GM12878 (cell line): ENCODE measurements around the gene SNAI1. TPM values are rescaled to one million over a fixed set of nuclear protein-coding genes. Genes with fewer than 3 reads are reported as not detected.

Experiments used
- ATAC-seq: fragments of 200-7000 bp; cut with Tn5 transposase; 3 replicates; pipeline ENCODE4 v1.9.1; 2020; ENCODE audit warnings: mild to moderate bottlenecking, moderate library complexity
- BruUV-seq: library from RNA; stranded (reverse); fragments of 400-500 nt; replicated peaks from 2 replicates; lab custom pipeline; 2021; lab: Mats Ljungman, UMichigan
- CTCF ChIA-PET: fragments of 300-600 bp; sonication (Branson Sonifier 250); formaldehyde crosslinking; extraction: SDS; loops from one replicate; lab custom pipeline; 2021; ENCODE audit warnings: inconsistent platforms; lab: Yijun Ruan, JAX
- POLR2A ChIA-PET: fragments of 350-600 bp; formaldehyde crosslinking; extraction: SDS; loops from one replicate; lab custom pipeline; 2021; ENCODE audit warnings: inconsistent platforms; lab: Charles Lee
- RAD21 ChIA-PET: fragments of 300-600 bp; sonication (Branson Sonifier 250); formaldehyde crosslinking; loops from one replicate; lab custom pipeline; 2023; ENCODE audit warnings: antibody characterized with exemption; ENCODE audit not compliant: unreplicated experiment; lab: Charles Lee
- SMC1A ChIA-PET: fragments of 300-600 bp; sonication (Branson Sonifier 250); formaldehyde crosslinking; loops from one replicate; lab custom pipeline; 2023; ENCODE audit not compliant: unreplicated experiment, uncharacterized antibody; lab: Charles Lee
- DNase-seq: peaks from one replicate; pipeline ENCODE4 v3.0.0-alpha.2; 2011; ENCODE audit warnings: low read depth, low spot score
- FAIRE-seq: peaks from 3 replicates; lab custom pipeline; 2011; peaks lifted over from hg19 to GRCh38; lab: Jason Lieb, UNC
- H2AFZ ChIP-seq: 2 replicates; pipeline ENCODE4 v1.6.0; 2011; ENCODE audit warnings: low read depth, low read length, control low read depth; ENCODE audit not compliant: control insufficient read depth
- H3K27ac ChIP-seq: 2 replicates; pipeline ENCODE4 v1.5.1; 2011; ENCODE audit warnings: control low read depth; ENCODE audit not compliant: control insufficient read depth, insufficient read depth
- H3K27me3 ChIP-seq, 2 experiments: replicated peaks in 1 of 2; 2 replicates each; pipeline versions ENCODE4 v1.6.0 to v1.6.1; 2011; ENCODE audit warnings: low read length in 1 of 2; ENCODE audit not compliant: control insufficient read depth in 2 of 2, insufficient read depth in 2 of 2
- H3K36me3 ChIP-seq, 2 experiments: 2 replicates each; pipeline ENCODE4 v1.5.1; 2011; ENCODE audit warnings: low read length in 1 of 2; ENCODE audit not compliant: control insufficient read depth in 2 of 2, insufficient read depth in 2 of 2
- H3K4me1 ChIP-seq: 2 replicates; pipeline ENCODE4 v1.6.1; 2011; ENCODE audit warnings: mild to moderate bottlenecking, low read length, moderate library complexity, mixed read lengths; ENCODE audit not compliant: control insufficient read depth, insufficient read depth
- H3K4me2 ChIP-seq: 2 replicates; pipeline ENCODE4 v1.6.0; 2011; ENCODE audit warnings: control low read depth; ENCODE audit not compliant: control insufficient read depth, insufficient read depth
- H3K4me3 ChIP-seq: fragments of 200-600 bp; sonication (generic); 2 replicates; pipeline ENCODE4 v1.5.1; 2016
- H3K79me2 ChIP-seq: 2 replicates; pipeline ENCODE4 v1.6.0; 2011; ENCODE audit warnings: low read length; ENCODE audit not compliant: control insufficient read depth, insufficient read depth
- H3K9ac ChIP-seq: 2 replicates; pipeline ENCODE4 v1.8.0; 2011; ENCODE audit warnings: low read length, control low read depth, mixed read lengths; ENCODE audit not compliant: control insufficient read depth, insufficient read depth
- H3K9me3 ChIP-seq: replicated peaks from 3 replicates; pipeline ENCODE4 v1.5.1; 2011; ENCODE audit warnings: mild to moderate bottlenecking, low read length; ENCODE audit not compliant: control insufficient read depth, insufficient read depth
- H4K20me1 ChIP-seq: 2 replicates; pipeline ENCODE4 v1.6.0; 2011; ENCODE audit not compliant: control insufficient read depth, insufficient read depth
- ASH2L ChIP-seq: fragments of 300-600, 200-600 bp; sonication (generic); IDR thresholded peaks from 2 replicates; pipeline ENCODE4 v1.6.1; 2017; ENCODE audit warnings: low read depth, mild to moderate bottlenecking, borderline replicate concordance
- ATF7 ChIP-seq: fragments of 450-650 bp; IDR thresholded peaks from 2 replicates; pipeline ENCODE4 v1.6.1; 2016; ENCODE audit warnings: low read depth, mild to moderate bottlenecking
- BRCA1 ChIP-seq: IDR thresholded peaks from 2 replicates; pipeline ENCODE4 v1.6.1; 2011; ENCODE audit warnings: low read depth, low read length, improper control_type of control experiment
- CBX5 ChIP-seq: sonication (generic); IDR thresholded peaks from 2 replicates; pipeline ENCODE4 v1.6.1; 2016; ENCODE audit warnings: low read depth, moderate library complexity, mild to moderate bottlenecking, inconsistent platforms
- DPF2 ChIP-seq: fragments of 450-650 bp; IDR thresholded peaks from 2 replicates; pipeline ENCODE4 v1.6.1; 2017; ENCODE audit warnings: mild to moderate bottlenecking
- EP300 ChIP-seq, 2 experiments: fragments of 150-350 bp in 1 of 2; IDR thresholded peaks; 2 replicates each; pipeline ENCODE4 v1.6.1; 2011 to 2012; ENCODE audit warnings: low read depth in 2 of 2, low read length in 2 of 2, borderline replicate concordance in 1 of 2, improper control_type of control experiment in 1 of 2, inconsistent platforms in 1 of 2; ENCODE audit not compliant: control insufficient read depth in 1 of 2
- HDAC6 ChIP-seq: fragments of 200-600 bp; sonication (generic); IDR thresholded peaks from one replicate; pipeline ENCODE4 v1.8.0; 2017; ENCODE audit warnings: antibody characterized with exemption; ENCODE audit not compliant: unreplicated experiment
- IKZF1 ChIP-seq: fragments of 450-650 bp; conservative IDR thresholded peaks from 2 replicates; pipeline ENCODE4 v1.6.1; 2017; ENCODE audit warnings: antibody characterized with exemption, mild to moderate bottlenecking
- JUND ChIP-seq: IDR thresholded peaks from 2 replicates; pipeline ENCODE4 v1.6.1; 2012; ENCODE audit warnings: low read depth, mild to moderate bottlenecking, low read length, improper control_type of control experiment, moderate library complexity
- KAT2A ChIP-seq: conservative IDR thresholded peaks from 2 replicates; pipeline ENCODE4 v1.6.1; 2011; ENCODE audit warnings: low read depth, low read length; ENCODE audit not compliant: control insufficient read depth
- MEF2B ChIP-seq: fragments of 450-650 bp; IDR thresholded peaks from 2 replicates; pipeline ENCODE4 v1.6.1; 2018; ENCODE audit warnings: mild to moderate bottlenecking, moderate library complexity; ENCODE audit not compliant: partially characterized antibody, poor library complexity, severe bottlenecking
- MXI1 ChIP-seq: fragments of 150-350 bp; IDR thresholded peaks from 2 replicates; pipeline ENCODE4 v1.6.1; 2011; ENCODE audit warnings: low read depth, mild to moderate bottlenecking, inconsistent platforms, low read length, improper control_type of control experiment
- MYC ChIP-seq: IDR thresholded peaks from 2 replicates; pipeline ENCODE4 v1.6.1; 2011; ENCODE audit warnings: mild to moderate bottlenecking, low read length, moderate library complexity, inconsistent platforms; ENCODE audit not compliant: insufficient read depth, insufficient replicate concordance, insufficient read length, severe bottlenecking
- NR2C1 ChIP-seq: fragments of 450-650 bp; IDR thresholded peaks from 2 replicates; pipeline ENCODE4 v1.6.1; 2017; ENCODE audit warnings: antibody characterized with exemption, mild to moderate bottlenecking, moderate library complexity
- NR2F1 ChIP-seq: fragments of 450-650 bp; conservative IDR thresholded peaks from 2 replicates; pipeline ENCODE4 v1.6.1; 2017; ENCODE audit warnings: mild to moderate bottlenecking
- POU2F2 ChIP-seq: IDR thresholded peaks from 3 replicates; pipeline ENCODE4 v1.6.1; 2011; ENCODE audit warnings: low read depth, mild to moderate bottlenecking, low read length, borderline replicate concordance
- SREBF1 ChIP-seq: IDR thresholded peaks from 2 replicates; pipeline ENCODE4 v1.6.1; 2012; ENCODE audit warnings: mild to moderate bottlenecking, low read length
- TAF1 ChIP-seq: IDR thresholded peaks from 2 replicates; pipeline ENCODE4 v1.6.1; 2011; ENCODE audit warnings: mild to moderate bottlenecking, low read depth, low read length, borderline replicate concordance
- ZNF24 ChIP-seq: fragments of 450-650 bp; IDR thresholded peaks from 2 replicates; pipeline ENCODE4 v1.6.1; 2017; ENCODE audit warnings: antibody characterized with exemption, mild to moderate bottlenecking
- WGBS: methylation state at CpG from one replicate; pipeline ENCODE4 v1.1.6; 2016; ENCODE audit warnings: low lambda C conversion rate; ENCODE audit not compliant: insufficient replicate concordance, insufficient coverage; ENCODE audit errors: missing lambda C conversion rate; 5-methylcytosine and 5-hydroxymethylcytosine counted together
- in situ Hi-C: fragments of 300-500 bp; cut with MboI; formaldehyde crosslinking; loops from 9 replicates; pipeline ENCODE4 v1.14.3; 2018; ENCODE audit warnings: mixed read lengths
- intact Hi-C: fragments of 100-400 bp; cut with micrococcal nuclease; formaldehyde crosslinking; loops from one replicate; pipeline ENCODE4 v1.14.2; 2022; ENCODE audit not compliant: unreplicated experiment
- polyA plus RNA-seq, 11 experiments: library from polyadenylated mRNA; depleted of rRNA in 4 of 11; unstranded in 6 of 11; stranded (reverse) in 5 of 11; fragments of >200 nt; fragmentation: Nextera tagmentation in 4 of 11; fragmentation: Illumina TruSeq in 1 of 11; extraction: Ambion mirVana in 4 of 11; extraction: Trizol in 1 of 11; gene quantifications; 1 replicate in 1 of 11; 2 replicates in 10 of 11; pipeline versions ENCODE4 v1.2.1 to v1.2.3, GENCODE V29; 2011 to 2016; ENCODE audit warnings: inconsistent platforms in 2 of 11, missing spikeins in 2 of 11, low read depth in 1 of 11
- total RNA-seq, 4 experiments: library from RNA; depleted of rRNA in 3 of 4; stranded (reverse); fragments of >200 nt in 3 of 4; fragmentation: Illumina TruSeq in 1 of 4; extraction: Trizol in 1 of 4; gene quantifications; 2 replicates each; pipeline versions ENCODE4 v1.2.1 to v1.2.3, GENCODE V29; 2013 to 2021

SNAI1 gene
- total and polyA plus RNA-seq, 10 of the 15 experiments (the other 5 are each of a cell fraction or from before 2014, with no cell fraction given) = 0.11 to 0.79 (median 0.24) TPM; not detected in 2

DNA sequence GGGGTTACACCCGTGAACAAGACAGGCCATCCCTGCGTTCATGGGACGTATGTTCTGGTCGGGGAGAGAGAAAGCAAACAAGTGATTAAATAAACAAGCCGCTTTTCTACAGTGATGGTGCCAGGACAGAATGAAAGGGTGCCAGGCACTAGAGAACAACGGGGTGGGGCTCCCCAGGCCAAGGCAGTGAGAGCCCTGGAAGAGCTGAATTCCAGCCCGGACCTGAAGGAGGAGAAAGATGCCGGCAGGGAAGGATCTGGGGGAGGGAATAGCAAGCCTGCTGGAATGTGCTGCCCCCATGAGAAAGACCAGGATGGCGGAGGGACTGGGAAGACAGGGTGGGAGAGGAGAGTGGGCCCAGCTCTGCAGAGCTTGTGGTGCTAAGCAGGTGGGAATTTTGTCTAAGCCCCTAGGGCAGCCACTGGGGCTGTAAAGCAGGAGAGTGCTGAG is 7.5 kb downstream of the SNAI1 start:
- Histone ChIP-seq H3K36me3 (no peaks in the 10 kb centered on the region), H4K20me1 (no peaks in the 10 kb centered on the region), H3K9ac (no peak overlapping the region), H3K27me3 (no peaks in the 10 kb centered on the region), H3K4me2 (no peak overlapping the region), H2AFZ (no peak overlapping the region), H3K27ac (no peak overlapping the region), H3K9me3 (no peaks in the 10 kb centered on the region), H3K4me1 (peaks cover 2% of the 10 kb centered on the region; the same call in 1 of the 2 replicates)
- no peak for DNase-seq
- CTCF ChIA-PET = no interaction called here
- intact Hi-C loops (no loop called here), in situ Hi-C loops (no loop called here)
- ATAC-seq = no peak
- 58% methylated on average over 9 of the region's 9 CpGs for WGBS
- RAD21 ChIA-PET = interaction anchor here (1.8 kb wide), 1 partner anchor 79 kb away, joined by 4 read pairs; no protein-coding TSS in a partner anchor
- FAIRE-seq = no peak
- POLR2A ChIA-PET = interaction anchor here (1.3 kb wide), 1 partner anchor 10 kb away, joined by 3 read pairs; no protein-coding TSS in a partner anchor
- SMC1A ChIA-PET = no interaction called here
- TF ChIP-seq ATF7 (no peak), BRCA1 (no peak), MEF2B (no peak), KAT2A (no peak), ZNF24 (no peak), HDAC6 (no peak), CBX5 (no peak), NR2F1 (no peak), MXI1 (no peak), NR2C1 (no peak), IKZF1 (no peak), ASH2L (no peak), TAF1 (no peak), MYC (no peak), JUND (no peak), DPF2 (no peak), POU2F2 (no peak), EP300 (IDR thresholded peaks at IDR 0.05; ENCODE audit: borderline replicate concordance in 1 of 2, control insufficient read depth in 1 of 2, low read depth in 2 of 2, low read length in 2 of 2) (no peak), SREBF1 (no peak)
- TF ChIP-seq, all 136 proteins: peak for 0
- no peak overlapping the region for H3K4me3 ChIP-seq
- BruUV-seq = no TSS peak
- no peaks in the 10 kb centered on the region for H3K79me2 ChIP-seq
